NCI-H345 treated with DMSO at 0.1 percent for 48 hours (cell line): ENCODE data around the gene TMEM145.
"Not testable (repeated sequence)": the region's sequence is repeated elsewhere in the genome, so short reads cannot be mapped to it uniquely, and the experiment has no call there.

Source experiments
- DNase-seq: peaks from one replicate; lab custom pipeline; 2025; ENCODE audit not compliant: unreplicated experiment; lab: John Stamatoyannopoulos, UW

The TMEM145 gene

GRCh38 chr19:42333975-42334696, 21.0 kb downstream of the TMEM145 start:
- no peak for DNase-seq

DNA sequence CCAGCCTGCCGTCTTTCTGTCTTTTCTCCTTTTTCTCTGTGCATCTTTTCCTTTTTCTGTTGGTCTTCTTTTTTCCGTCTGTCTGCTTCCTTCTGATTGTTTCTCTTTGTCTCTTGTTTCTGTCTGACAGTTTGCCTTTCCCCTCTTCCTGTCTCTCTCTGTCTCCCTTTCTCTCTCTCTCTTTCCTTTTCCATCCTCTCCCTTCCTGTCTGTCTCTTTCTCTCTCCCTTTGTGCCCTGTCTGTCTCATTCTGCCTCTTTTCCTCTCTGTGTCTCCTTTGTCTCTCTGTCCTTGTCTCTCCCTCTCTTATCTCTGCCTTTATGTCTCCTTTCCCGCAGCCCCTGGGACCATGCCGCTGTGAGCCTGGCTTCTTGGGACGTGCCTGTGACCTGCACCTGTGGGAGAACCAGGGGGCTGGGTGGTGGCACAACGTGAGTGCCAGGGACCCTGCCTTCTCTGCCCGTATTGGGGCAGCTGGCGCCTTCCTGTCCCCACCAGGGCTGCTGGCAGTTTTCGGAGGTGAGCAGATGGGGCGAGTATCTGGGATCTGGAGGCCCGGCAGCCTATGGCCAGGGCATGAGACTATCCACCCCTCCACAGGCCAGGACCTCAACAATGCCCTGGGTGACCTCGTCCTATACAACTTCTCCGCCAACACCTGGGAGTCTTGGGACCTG, 21.7 kb downstream of the TMEM145 start:
- no peak for DNase-seq

GRCh38 chr19:42335374-42335936, 22.3 kb downstream of the TMEM145 start:
- no peak for DNase-seq

GRCh38 chr19:42335971-42336370, 22.9 kb downstream of the TMEM145 start:
- no peak for DNase-seq

DNA sequence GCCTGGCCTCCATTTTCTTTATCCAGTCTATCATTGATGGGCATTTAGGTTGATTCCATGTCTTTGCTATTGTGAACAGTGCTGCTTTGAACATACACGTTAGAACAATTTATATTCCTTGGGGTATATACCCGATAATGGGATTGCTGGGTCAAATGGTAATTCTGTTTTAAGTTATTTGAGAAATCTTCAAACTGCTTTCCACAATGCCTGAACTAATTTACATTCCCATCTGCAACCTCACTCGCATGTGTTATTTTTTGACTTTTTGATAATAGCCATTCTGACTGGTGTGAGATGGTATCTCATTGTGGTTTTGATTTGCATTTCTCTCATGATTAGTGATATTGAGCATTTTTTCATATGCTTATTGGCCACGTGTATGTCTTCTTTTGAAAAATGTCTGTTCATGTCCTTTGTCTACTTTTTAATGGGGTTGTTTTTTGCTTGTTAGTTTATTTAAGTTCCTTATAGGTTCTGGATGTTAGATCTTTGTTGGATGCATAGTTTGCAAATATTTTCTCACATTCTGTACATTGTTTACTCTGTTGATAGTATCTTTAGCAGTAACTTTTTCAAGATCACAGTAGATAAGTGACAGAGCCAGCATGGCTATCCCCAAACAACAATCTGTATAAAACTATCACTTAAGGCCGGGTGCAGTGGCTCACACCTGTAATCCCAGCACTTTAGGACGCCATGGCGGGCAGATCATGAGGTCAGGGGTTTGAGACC, 26.2 kb downstream of the TMEM145 start:
- DNase-seq: not testable (repeated sequence)

DNA sequence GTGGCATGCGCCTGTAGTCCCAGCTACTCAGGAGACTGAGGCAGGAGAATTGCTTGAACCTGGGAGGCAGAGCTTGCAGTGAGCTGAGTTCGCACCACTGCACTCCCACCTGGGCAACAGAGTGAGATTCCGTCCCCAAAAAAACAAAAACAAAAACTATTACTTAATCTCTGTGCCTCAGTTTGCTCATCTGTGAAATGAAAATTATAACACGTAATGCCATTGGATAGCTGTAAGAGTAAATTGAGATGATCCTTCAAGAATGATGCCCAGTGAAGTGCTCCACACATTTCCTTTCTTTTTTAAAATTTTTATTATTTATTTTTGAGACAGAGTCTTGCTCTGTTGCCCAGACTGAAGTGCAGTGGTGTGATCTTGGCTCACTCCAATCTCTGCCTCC, 26.8 kb downstream of the TMEM145 start:
- DNase-seq: not testable (repeated sequence)

- no peak for DNase-seq
These were observed 30.4 kb downstream of the TMEM145 start for GRCh38 chr19:42343344-42344110.

GRCh38 chr19:42344336-42344893, 31.3 kb downstream of the TMEM145 start:
- DNase-seq: no peak

- no peak for DNase-seq
These were observed 32.2 kb downstream of the TMEM145 start for GRCh38 chr19:42345191-42345812.

DNA sequence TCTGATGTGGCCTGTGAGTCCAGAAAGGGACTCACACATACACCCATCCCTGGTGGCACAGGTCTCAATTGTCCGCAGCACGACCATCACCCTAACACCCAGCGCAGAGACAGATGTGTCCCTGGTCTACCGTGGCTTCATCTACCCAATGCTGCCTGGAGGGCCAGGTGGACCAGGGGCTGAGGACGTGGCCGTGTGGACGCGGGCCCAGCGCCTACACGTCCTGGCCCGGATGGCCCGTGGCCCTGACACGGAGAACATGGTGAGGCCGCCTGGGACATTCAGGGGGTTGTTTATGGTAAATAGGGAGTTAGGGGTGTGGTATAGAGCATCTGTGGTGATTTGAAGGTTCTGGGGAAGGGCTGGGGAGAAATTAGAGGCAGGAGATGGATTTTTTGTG, 35.1 kb downstream of the TMEM145 start:
- DNase-seq: no peak

- no peak for DNase-seq
These were observed 36.4 kb downstream of the TMEM145 start for GRCh38 chr19:42349378-42350107.

GRCh38 chr19:42350417-42350816, 37.3 kb downstream of the TMEM145 start:
- no peak for DNase-seq

DNA sequence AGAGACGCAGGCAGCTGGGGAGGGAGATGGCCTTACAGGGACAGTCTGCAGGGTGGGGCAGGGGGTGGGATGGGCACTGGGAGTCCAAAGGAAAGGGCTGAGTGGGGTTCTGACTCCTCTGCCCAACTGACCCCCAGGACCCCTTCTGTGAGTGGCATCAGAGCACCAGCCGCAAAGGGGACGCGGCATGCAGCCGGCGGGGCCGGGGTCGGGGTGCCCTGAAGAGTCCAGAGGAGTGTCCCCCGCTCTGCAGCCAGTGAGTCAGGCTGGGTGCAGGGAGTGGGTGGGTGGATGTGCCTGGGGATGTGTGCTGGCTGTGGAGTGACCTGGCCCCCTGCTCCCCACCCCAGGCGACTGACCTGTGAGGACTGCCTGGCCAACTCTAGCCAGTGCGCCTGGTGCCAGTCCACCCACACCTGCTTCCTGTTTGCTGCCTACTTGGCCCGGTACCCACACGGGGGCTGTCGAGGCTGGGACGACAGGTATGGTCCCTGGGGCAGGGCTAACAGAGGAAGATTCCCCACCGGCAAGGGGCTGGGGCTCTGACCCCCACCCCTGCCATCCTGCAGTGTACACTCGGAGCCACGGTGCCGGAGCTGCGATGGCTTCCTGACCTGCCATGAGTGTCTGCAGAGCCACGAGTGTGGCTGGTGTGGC, 38.1 kb downstream of the TMEM145 start:
- no peak for DNase-seq

DNA sequence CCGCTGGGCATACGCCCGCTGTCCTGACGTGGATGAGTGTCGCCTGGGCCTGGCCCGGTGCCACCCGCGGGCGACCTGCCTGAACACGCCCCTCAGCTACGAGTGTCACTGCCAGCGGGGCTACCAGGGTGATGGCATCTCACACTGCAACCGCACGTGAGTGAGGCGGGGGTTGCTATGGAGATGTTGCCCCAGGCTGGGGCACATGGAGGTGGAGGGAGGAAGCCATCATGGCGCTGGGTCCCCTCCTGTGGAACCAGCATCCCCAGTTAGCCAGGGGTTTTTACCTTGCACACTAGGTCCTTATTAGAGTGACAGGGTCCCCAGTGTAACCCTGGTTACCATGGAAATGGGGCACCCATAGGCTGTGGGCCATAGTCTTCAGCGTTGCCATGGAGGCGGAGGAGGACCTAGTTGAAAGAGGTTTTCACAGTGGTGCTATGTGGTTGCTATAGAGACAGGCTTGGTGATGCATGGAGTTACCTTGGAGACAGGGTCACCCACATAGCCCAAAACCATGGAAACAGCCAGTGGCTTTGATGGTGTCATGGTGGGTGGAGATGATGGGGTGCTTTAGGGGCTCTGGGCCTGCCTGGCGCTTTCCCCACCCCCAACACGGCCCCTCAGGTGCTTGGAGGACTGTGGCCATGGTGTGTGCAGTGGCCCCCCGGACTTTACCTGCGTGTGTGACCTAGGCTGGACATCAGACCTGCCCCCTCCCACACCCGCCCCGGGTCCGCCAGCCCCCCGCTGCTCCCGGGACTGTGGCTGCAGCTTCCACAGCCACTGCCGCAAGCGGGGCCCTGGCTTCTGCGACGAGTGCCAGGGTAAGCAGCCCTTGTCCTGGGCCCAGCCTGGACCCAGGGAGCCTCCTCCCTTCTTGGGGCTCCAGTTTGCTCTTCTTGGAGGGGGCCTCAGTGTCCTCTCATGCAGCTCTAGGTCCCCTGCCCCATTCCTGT, 39.5 kb downstream of the TMEM145 start:
- no peak for DNase-seq

DNA sequence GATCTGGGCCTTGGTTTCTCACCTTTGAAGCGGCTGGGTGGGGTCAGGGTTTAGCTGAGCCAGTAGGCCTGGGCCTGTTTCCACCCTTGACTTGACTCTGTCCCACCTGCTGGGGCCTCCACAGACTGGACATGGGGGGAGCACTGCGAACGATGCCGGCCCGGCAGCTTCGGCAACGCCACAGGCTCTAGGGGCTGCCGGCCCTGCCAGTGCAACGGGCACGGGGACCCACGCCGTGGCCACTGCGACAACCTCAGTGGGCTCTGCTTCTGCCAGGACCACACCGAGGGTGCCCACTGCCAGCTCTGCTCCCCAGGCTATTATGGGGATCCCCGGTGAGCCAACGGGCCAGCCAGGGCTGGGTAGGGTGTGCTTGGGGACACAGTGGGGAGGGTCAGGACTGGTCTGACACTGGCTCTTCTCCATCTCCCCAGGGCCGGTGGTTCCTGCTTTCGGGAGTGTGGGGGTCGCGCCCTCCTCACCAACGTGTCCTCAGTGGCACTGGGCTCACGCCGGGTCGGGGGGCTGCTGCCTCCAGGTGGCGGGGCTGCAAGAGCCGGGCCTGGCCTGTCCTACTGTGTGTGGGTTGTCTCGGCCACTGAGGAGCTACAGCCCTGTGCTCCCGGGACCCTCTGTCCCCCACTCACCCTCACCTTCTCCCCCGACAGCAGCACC, 40.4 kb downstream of the TMEM145 start:
- no peak for DNase-seq

DNA sequence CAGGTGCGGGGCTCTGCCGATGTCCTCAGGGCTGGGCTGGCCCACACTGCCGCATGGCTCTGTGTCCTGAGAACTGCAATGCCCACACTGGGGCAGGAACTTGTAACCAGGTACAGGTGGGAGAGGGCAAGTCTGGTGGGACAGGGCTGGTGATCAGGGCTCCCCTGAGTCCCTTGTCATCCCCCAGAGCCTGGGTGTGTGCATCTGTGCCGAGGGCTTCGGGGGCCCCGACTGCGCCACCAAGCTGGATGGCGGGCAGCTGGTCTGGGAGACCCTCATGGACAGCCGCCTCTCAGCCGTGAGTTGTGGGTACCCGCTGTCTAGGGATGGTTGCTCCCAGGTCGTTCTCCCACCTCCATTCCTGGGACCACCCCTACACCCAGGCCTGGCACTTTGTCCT, 42.8 kb downstream of the TMEM145 start:
- DNase-seq: no peak

DNA sequence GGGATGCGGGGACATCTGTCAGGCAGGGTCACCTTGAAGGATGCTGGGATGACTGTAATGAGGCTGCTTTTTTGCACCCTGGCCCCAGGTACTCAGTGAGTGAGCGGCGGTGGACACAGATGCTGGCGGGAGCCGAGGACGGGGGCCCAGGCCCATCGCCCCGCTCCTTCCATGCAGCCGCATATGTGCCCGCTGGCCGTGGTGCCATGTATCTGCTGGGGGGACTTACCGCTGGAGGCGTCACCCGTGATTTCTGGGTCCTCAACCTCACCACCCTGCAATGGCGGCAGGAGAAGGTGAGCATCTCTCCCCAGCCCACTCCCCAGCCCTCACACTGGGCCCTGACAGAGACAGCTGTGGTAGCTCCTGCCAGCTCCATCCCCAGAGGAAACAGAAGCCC, 43.6 kb downstream of the TMEM145 start:
- no peak for DNase-seq
